HG03378 (cell line): ENCODE data around the gene SETDB2.

Experiments used
- ATAC-seq: cut with Tn5 transposase; IDR thresholded peaks from one replicate; pipeline ENCODE4 v1.9.1; 2021; ENCODE audit warnings: mild to moderate bottlenecking, moderate library complexity; ENCODE audit not compliant: unreplicated experiment

The SETDB2 gene

GRCh38 chr13:49428041-49428763 is 15.9 kb upstream of the SETDB2 start:
- ATAC-seq = no peak

GRCh38 chr13:49429121-49429520 is 15.0 kb upstream of the SETDB2 start:
- no peak for ATAC-seq

GRCh38 chr13:49435992-49436391 is 8.1 kb upstream of the SETDB2 start:
- no peak for ATAC-seq

GRCh38 chr13:49436890-49437289 is 7.2 kb upstream of the SETDB2 start:
- ATAC-seq = no peak

GRCh38 chr13:49437705-49438104 is 6.4 kb upstream of the SETDB2 start:
- no peak for ATAC-seq

GRCh38 chr13:49439609-49440008 is 4.5 kb upstream of the SETDB2 start:
- ATAC-seq = no peak

GRCh38 chr13:49441312-49441711 is 2.8 kb upstream of the SETDB2 start:
- ATAC-seq = no peak

GRCh38 chr13:49441846-49442245 is 2.2 kb upstream of the SETDB2 start:
- ATAC-seq = no peak

- ATAC-seq = no peak
These were observed 744 bp upstream of the SETDB2 start for GRCh38 chr13:49443357-49443703.

GRCh38 chr13:49444524-49445395 is 686 bp downstream of the SETDB2 start:
- ATAC-seq = no peak

GRCh38 chr13:49446473-49446872 is 2.4 kb downstream of the SETDB2 start:
- no peak for ATAC-seq

GRCh38 chr13:49448753-49449152 is 4.7 kb downstream of the SETDB2 start:
- no peak for ATAC-seq

GRCh38 chr13:49450105-49450819 is 6.2 kb downstream of the SETDB2 start:
- ATAC-seq = no peak

- no peak for ATAC-seq
These were observed 8.8 kb downstream of the SETDB2 start for GRCh38 chr13:49452725-49453457.

- no peak for ATAC-seq
These were observed 9.4 kb downstream of the SETDB2 start for GRCh38 chr13:49453465-49453864.

GRCh38 chr13:49454388-49455006 is 10.4 kb downstream of the SETDB2 start:
- peak; percentile 94 for ATAC-seq

GRCh38 chr13:49455007-49455398 is 10.9 kb downstream of the SETDB2 start:
- peak; percentile 21 for ATAC-seq

- ATAC-seq = no peak
These were observed 12.1 kb downstream of the SETDB2 start for GRCh38 chr13:49456156-49456555.

- no peak for ATAC-seq
These were observed 13.1 kb downstream of the SETDB2 start for GRCh38 chr13:49457221-49457620.

GRCh38 chr13:49459580-49459979 is 15.5 kb downstream of the SETDB2 start:
- ATAC-seq = no peak

- no peak for ATAC-seq
These were observed 20.0 kb downstream of the SETDB2 start for GRCh38 chr13:49464085-49464484.
